ENCODE results near the gene CYP11A1. TPM values are rescaled to one million over a fixed set of nuclear protein-coding genes. Genes with fewer than 3 reads are reported as not detected.

CYP11A1 gene
- polyA plus RNA-seq, 4 donors, result 0.54 to 2.7 (median 0.73) TPM

- Histone ChIP-seq H3K4me1 (ENCODE audit: control insufficient read depth in 3 of 3, insufficient read depth in 2 of 3, low read depth in 1 of 3, low read length in 2 of 3) (peaks cover 0 to 3% (median 0%) of the 10 kb centered on the region in 3 donors), H3K36me3 (ENCODE audit: control insufficient read depth in 3 of 3, insufficient read depth in 2 of 3, low read depth in 1 of 3, low read length in 3 of 3) (no peaks in the 10 kb centered on the region), H3K9me3 (ENCODE audit: control insufficient read depth in 2 of 2, insufficient read depth in 1 of 2, low read depth in 1 of 2, low read length in 1 of 2) (no peaks in the 10 kb centered on the region), H3K27me3 (ENCODE audit: control insufficient read depth in 3 of 3, insufficient read depth in 3 of 3, low read length in 3 of 3) (peaks cover 0 to 9% (median 0%) of the 10 kb centered on the region in 3 donors), H3K27ac (ENCODE audit: low read depth in 1 of 3, low read length in 2 of 3) (no peak overlapping the region), H3K4me3 (ENCODE audit: low read depth in 1 of 3, low read length in 3 of 3) (no peak overlapping the region)
- FAIRE-seq (no peak), DNase-seq (no peak)
- 78 to 87% (median 80%) methylated on average over 3 of the region's 3 CpGs for WGBS, 3 donors
These were observed 31.7 kb upstream of the CYP11A1 start for GRCh38 chr15:74399100-74399499.

DNA sequence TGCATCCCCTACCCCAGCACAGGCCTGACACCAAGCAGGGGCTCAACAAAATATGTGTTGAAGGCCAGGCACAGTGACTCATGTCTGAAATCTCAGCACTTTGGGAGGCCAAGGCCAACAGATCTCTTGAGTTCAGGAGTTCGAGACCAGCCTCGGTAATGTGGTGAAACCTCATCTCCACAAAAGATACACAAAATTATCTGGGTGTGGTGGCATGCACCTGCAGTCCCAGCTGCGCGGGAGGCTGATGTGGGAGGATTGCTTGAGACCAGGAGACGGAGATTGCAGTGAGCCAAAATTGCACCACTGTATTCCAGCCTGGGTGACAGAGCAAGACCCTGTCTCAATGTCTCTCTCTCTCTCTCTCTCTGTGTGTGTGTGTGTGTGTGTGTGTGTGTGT lies 30.7 kb upstream of the CYP11A1 start:
- WGBS, 3 donors, result 84 to 87% (median 84%) methylated on average over 5 of the region's 5 CpGs
- peaks cover 0 to 3% (median 0%) of the 10 kb centered on the region in 3 donors for H3K4me1 ChIP-seq (ENCODE audit: control insufficient read depth in 3 of 3, insufficient read depth in 2 of 3, low read depth in 1 of 3, low read length in 2 of 3)
- FAIRE-seq, result no peak

GRCh38 chr15:74397239-74398068 lies 30.0 kb upstream of the CYP11A1 start:
- no peaks in the 10 kb centered on the region for H3K9me3 ChIP-seq (ENCODE audit: control insufficient read depth in 2 of 2, insufficient read depth in 1 of 2, low read depth in 1 of 2, low read length in 1 of 2)
- peaks cover 0 to 7% (median 0%) of the 10 kb centered on the region in 3 donors for H3K27me3 ChIP-seq (ENCODE audit: control insufficient read depth in 3 of 3, insufficient read depth in 3 of 3, low read length in 3 of 3)
- peaks cover 0 to 3% (median 0%) of the 10 kb centered on the region in 3 donors for H3K4me1 ChIP-seq (ENCODE audit: control insufficient read depth in 3 of 3, insufficient read depth in 2 of 3, low read depth in 1 of 3, low read length in 2 of 3)
- no peaks in the 10 kb centered on the region for H3K36me3 ChIP-seq (ENCODE audit: control insufficient read depth in 3 of 3, insufficient read depth in 2 of 3, low read depth in 1 of 3, low read length in 3 of 3)
- FAIRE-seq, result no peak
- H3K27ac ChIP-seq (ENCODE audit: low read depth in 1 of 3, low read length in 2 of 3), result peak overlapping the region in 1 of 3 donors; percentile 24
- whole genome bisulfite sequencing, 3 donors, result 87 to 88% (median 87%) methylated on average over 5 to 6 of the region's 6 CpGs
- DNase-seq, result no peak
- H3K4me3 ChIP-seq (ENCODE audit: low read depth in 1 of 3, low read length in 3 of 3), result no peak overlapping the region

More for the DNA sequence above, 30.7 kb upstream of the CYP11A1 start:
- Histone ChIP-seq H3K4me3 (ENCODE audit: low read depth in 1 of 3, low read length in 3 of 3) (no peak overlapping the region), H3K36me3 (ENCODE audit: control insufficient read depth in 3 of 3, insufficient read depth in 2 of 3, low read depth in 1 of 3, low read length in 3 of 3) (no peaks in the 10 kb centered on the region), H3K9me3 (ENCODE audit: control insufficient read depth in 2 of 2, insufficient read depth in 1 of 2, low read depth in 1 of 2, low read length in 1 of 2) (no peaks in the 10 kb centered on the region), H3K27me3 (ENCODE audit: control insufficient read depth in 3 of 3, insufficient read depth in 3 of 3, low read length in 3 of 3) (peaks cover 0 to 9% (median 0%) of the 10 kb centered on the region in 3 donors), H3K27ac (ENCODE audit: low read depth in 1 of 3, low read length in 2 of 3) (peak overlapping the region in 1 of 3 donors; percentile 24)
- no peak for DNase-seq

GRCh38 chr15:74396445-74397238 lies 29.2 kb upstream of the CYP11A1 start:
- H3K27ac ChIP-seq (ENCODE audit: low read depth in 1 of 3, low read length in 2 of 3), result peak overlapping the region in 1 of 3 donors; percentile 8
- WGBS, 3 donors, result 61 to 67% (median 63%) methylated on average over 9 of the region's 9 CpGs
- no peak for DNase-seq

DNA sequence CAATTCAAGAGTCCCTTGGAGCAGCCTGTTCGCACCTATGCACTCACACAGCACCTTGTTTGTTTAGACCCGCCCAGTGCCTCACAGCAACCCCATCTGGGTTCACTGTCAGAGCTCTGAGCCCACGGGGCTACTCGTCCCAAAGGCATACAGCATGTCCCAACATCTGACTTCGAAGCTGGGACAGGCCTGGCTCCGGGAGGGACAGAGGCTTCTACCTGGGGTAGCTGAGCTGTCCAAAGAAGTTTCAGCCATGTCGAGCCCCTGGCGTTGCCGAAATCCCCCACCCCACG lies 28.6 kb upstream of the CYP11A1 start:
- H3K27me3 ChIP-seq (ENCODE audit: control insufficient read depth in 3 of 3, insufficient read depth in 3 of 3, low read length in 3 of 3), result no peaks in the 10 kb centered on the region
- H3K9me3 ChIP-seq (ENCODE audit: control insufficient read depth in 2 of 2, insufficient read depth in 1 of 2, low read depth in 1 of 2, low read length in 1 of 2), result no peaks in the 10 kb centered on the region
- DNase-seq (no peak), FAIRE-seq (no peak)
- no peaks in the 10 kb centered on the region for H3K36me3 ChIP-seq (ENCODE audit: control insufficient read depth in 3 of 3, insufficient read depth in 2 of 3, low read depth in 1 of 3, low read length in 3 of 3)
- H3K4me3 ChIP-seq (ENCODE audit: low read depth in 1 of 3, low read length in 3 of 3), result no peak overlapping the region
- H3K4me1 ChIP-seq (ENCODE audit: control insufficient read depth in 3 of 3, insufficient read depth in 2 of 3, low read depth in 1 of 3, low read length in 2 of 3), result peaks cover 0 to 3% (median 0%) of the 10 kb centered on the region in 3 donors
- H3K27ac ChIP-seq (ENCODE audit: low read depth in 1 of 3, low read length in 2 of 3), result peak overlapping the region in 1 of 3 donors; percentile 21
- WGBS, 3 donors, result 71 to 80% (median 75%) methylated on average over 9 to 10 of the region's 10 CpGs

More at GRCh38 chr15:74396445-74397238, 29.2 kb upstream of the CYP11A1 start:
- H3K4me1 ChIP-seq (ENCODE audit: control insufficient read depth in 3 of 3, insufficient read depth in 2 of 3, low read depth in 1 of 3, low read length in 2 of 3), result peaks cover 0 to 3% (median 0%) of the 10 kb centered on the region in 3 donors
- no peaks in the 10 kb centered on the region for H3K36me3 ChIP-seq (ENCODE audit: control insufficient read depth in 3 of 3, insufficient read depth in 2 of 3, low read depth in 1 of 3, low read length in 3 of 3)
- H3K9me3 ChIP-seq (ENCODE audit: control insufficient read depth in 2 of 2, insufficient read depth in 1 of 2, low read depth in 1 of 2, low read length in 1 of 2), result no peaks in the 10 kb centered on the region
- no peak for FAIRE-seq
- peaks cover 0 to 4% (median 0%) of the 10 kb centered on the region in 3 donors for H3K27me3 ChIP-seq (ENCODE audit: control insufficient read depth in 3 of 3, insufficient read depth in 3 of 3, low read length in 3 of 3)
- H3K4me3 ChIP-seq (ENCODE audit: low read depth in 1 of 3, low read length in 3 of 3), result no peak overlapping the region

DNA sequence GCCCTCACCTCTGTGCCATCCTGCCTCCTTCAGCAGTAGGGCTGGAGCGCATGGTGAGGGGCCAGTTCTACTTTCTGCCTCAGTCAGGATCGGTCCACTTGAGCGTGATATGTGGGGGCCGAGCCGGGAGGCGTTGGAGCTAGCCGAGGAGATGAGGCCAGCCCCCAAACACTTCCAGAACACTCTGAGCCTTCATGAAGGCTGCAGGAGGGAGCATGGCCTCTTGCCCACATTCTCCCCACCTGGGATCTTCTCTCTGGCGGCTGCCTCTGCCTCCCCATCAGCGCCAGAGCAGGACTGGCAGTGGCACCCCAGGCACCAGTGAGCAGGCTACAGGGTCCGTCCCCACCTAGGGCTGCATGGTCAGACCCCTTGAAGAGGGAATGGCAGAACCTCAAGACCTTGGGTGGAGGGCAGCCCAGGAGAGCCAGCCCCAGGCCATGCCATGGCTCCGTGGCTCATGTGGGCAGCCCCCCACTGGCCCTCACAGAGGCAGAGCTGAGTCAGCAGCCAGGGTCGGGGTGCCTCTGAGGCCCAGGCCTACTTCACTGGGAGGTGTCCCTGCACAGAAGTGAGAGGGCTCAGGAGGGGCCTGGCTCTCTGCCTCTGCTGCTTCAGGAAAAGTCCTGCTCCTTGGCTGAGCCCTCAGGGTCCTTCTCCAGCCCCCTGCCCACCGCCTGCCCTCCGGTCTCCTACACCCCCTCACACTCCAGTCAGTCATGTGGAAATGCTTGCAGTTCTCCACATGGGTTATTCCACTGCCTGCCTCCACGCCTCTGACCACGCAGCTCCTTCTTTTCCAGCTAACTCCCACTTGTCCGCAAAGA lies 28.1 kb upstream of the CYP11A1 start:
- FAIRE-seq (no peak), DNase-seq (no peak)
- H3K27ac ChIP-seq (ENCODE audit: low read depth in 1 of 3, low read length in 2 of 3), result no peak overlapping the region
- peaks cover 0 to 3% (median 0%) of the 10 kb centered on the region in 3 donors for H3K4me1 ChIP-seq (ENCODE audit: control insufficient read depth in 3 of 3, insufficient read depth in 2 of 3, low read depth in 1 of 3, low read length in 2 of 3)
- no peaks in the 10 kb centered on the region for H3K27me3 ChIP-seq (ENCODE audit: control insufficient read depth in 3 of 3, insufficient read depth in 3 of 3, low read length in 3 of 3)
- H3K9me3 ChIP-seq (ENCODE audit: control insufficient read depth in 2 of 2, insufficient read depth in 1 of 2, low read depth in 1 of 2, low read length in 1 of 2), result no peaks in the 10 kb centered on the region
- 87 to 90% (median 87%) methylated on average over 17 of the region's 17 CpGs for WGBS, 3 donors
- no peak overlapping the region for H3K4me3 ChIP-seq (ENCODE audit: low read depth in 1 of 3, low read length in 3 of 3)
- H3K36me3 ChIP-seq (ENCODE audit: control insufficient read depth in 3 of 3, insufficient read depth in 2 of 3, low read depth in 1 of 3, low read length in 3 of 3), result no peaks in the 10 kb centered on the region

GRCh38 chr15:74394090-74394846 lies 26.8 kb upstream of the CYP11A1 start:
- no peak overlapping the region for H3K27ac ChIP-seq (ENCODE audit: low read depth in 1 of 3, low read length in 2 of 3)

More at GRCh38 chr15:74394090-74394846, 26.8 kb upstream of the CYP11A1 start:
- WGBS, 3 donors, result 80 to 89% (median 84%) methylated on average over 11 of the region's 11 CpGs
- no peak for DNase-seq
- Histone ChIP-seq H3K4me3 (ENCODE audit: low read depth in 1 of 3, low read length in 3 of 3) (no peak overlapping the region), H3K4me1 (ENCODE audit: control insufficient read depth in 3 of 3, insufficient read depth in 2 of 3, low read depth in 1 of 3, low read length in 2 of 3) (peaks cover 0 to 9% (median 0%) of the 10 kb centered on the region in 3 donors), H3K36me3 (ENCODE audit: control insufficient read depth in 3 of 3, insufficient read depth in 2 of 3, low read depth in 1 of 3, low read length in 3 of 3) (no peaks in the 10 kb centered on the region), H3K27me3 (ENCODE audit: control insufficient read depth in 3 of 3, insufficient read depth in 3 of 3, low read length in 3 of 3) (no peaks in the 10 kb centered on the region), H3K9me3 (ENCODE audit: control insufficient read depth in 2 of 2, insufficient read depth in 1 of 2, low read depth in 1 of 2, low read length in 1 of 2) (no peaks in the 10 kb centered on the region)
- FAIRE-seq, result no peak
